ENCODE measurements around the gene KIF24. TPM values are rescaled to one million over a fixed set of nuclear protein-coding genes. Genes with fewer than 3 reads are reported as not detected.
A peak's percentile ranks its signal among the peaks of the same experiment; 100 is the strongest.

Gene KIF24
- total and polyA plus RNA-seq, 2 of the 8 experiments (the other 6 are each of a cell fraction or from before 2014, with no cell fraction given), result 2.7 to 3.9 TPM

DNA sequence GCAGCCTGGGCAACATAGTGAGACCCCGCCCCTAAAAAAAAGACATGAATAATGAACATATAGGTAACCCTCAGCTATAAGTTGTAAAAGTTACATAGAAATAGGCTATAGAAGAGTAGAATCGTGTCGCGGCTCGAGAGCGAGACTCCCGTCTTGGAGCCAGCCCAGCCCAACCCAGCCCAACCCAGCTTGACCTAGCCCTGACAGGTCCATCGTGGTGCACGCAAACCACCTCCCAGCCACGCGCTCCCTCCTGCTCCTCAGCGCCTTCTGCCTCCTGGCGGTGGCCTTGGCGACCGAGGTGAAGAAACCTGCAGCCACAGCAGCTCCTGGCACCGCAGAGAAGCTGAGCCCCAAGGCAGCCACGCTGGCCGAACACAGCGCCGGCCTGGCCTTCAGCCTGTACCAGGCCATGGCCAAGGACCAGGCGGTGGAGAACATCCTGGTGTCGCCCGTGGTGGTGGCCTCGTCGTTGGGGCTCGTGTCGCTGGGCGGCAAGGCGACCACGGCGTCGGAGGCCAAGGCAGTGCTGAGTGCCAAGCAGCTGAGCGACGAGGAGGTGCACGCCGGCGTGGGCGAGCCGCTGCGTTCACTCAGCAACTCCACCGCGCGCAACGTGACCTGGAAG lies 10.8 kb downstream of the KIF24 start:
- Histone ChIP-seq H3K36me3 (ENCODE audit: control insufficient read depth in 2 of 4, insufficient read depth in 4 of 4, low read length in 3 of 4) (no peaks in the 10 kb centered on the region), H3K79me1 (ENCODE audit: low read depth, low read length) (no peaks in the 10 kb centered on the region), H2AK5ac (ENCODE audit: low read depth, low read length) (no peak overlapping the region), H3K4ac (replicated peaks; ENCODE audit: insufficient read length, low read depth, low read length) (no peak overlapping the region), H2AFZ (ENCODE audit: low read length) (no peak overlapping the region), H2BK5ac (ENCODE audit: low read depth, low read length) (no peak overlapping the region; the same call in 1 of the 2 replicates), H3K9me3 (ENCODE audit: insufficient read depth in 2 of 2, low read depth in 1 of 2, low read length in 1 of 2) (no peaks in the 10 kb centered on the region), H2BK15ac (ENCODE audit: low read length) (no peak overlapping the region), H3K4me1 (replicated peaks in 1 of 4; ENCODE audit: control insufficient read depth in 3 of 4, insufficient read depth in 4 of 4, low read length in 3 of 4) (no peaks in the 10 kb centered on the region), H4K20me1 (replicated peaks in 1 of 2; ENCODE audit: control insufficient read depth in 1 of 2, insufficient read depth in 2 of 2, low read length in 2 of 2) (no peaks in the 10 kb centered on the region), H3K79me2 (ENCODE audit: control insufficient read depth in 1 of 2, insufficient read depth in 2 of 2, low read length in 2 of 2) (no peaks in the 10 kb centered on the region), H3K23ac (ENCODE audit: insufficient read length) (no peak overlapping the region), H3K18ac (ENCODE audit: extremely low read depth, low read length) (no peak overlapping the region), H3K27me3 (replicated peaks in 1 of 4; ENCODE audit: control insufficient read depth in 3 of 4, extremely low read depth in 1 of 4, insufficient read depth in 3 of 4, low read length in 3 of 4) (no peaks in the 10 kb centered on the region), H2BK12ac (ENCODE audit: low read depth, low read length) (no peak overlapping the region), H3K27ac (ENCODE audit: low read depth, low read length) (no peak overlapping the region), H3K14ac (ENCODE audit: insufficient read length) (no peak overlapping the region), H3K23me2 (ENCODE audit: low read depth, low read length) (no peaks in the 10 kb centered on the region), H4K91ac (replicated peaks; ENCODE audit: insufficient read length, low read length) (no peak overlapping the region), H4K5ac (ENCODE audit: insufficient read length, low read depth, low read length) (no peak overlapping the region), H2BK20ac (ENCODE audit: low read length) (no peak overlapping the region), H3K4me2 (ENCODE audit: insufficient read depth in 1 of 2, low read depth in 2 of 2, low read length in 2 of 2) (no peak overlapping the region), H2BK120ac (replicated peaks; ENCODE audit: low read depth, low read length) (no peak overlapping the region), H3K56ac (replicated peaks; ENCODE audit: insufficient read length, low read depth, low read length) (no peak overlapping the region), H3K4me3 (ENCODE audit: extremely low read depth in 1 of 4, insufficient read depth in 2 of 4, low read depth in 3 of 4, low read length in 4 of 4) (no peak overlapping the region), H3K9ac (replicated peaks in 1 of 4; ENCODE audit: extremely low read depth in 1 of 4, low read depth in 3 of 4, low read length in 3 of 4) (no peak overlapping the region), H4K8ac (ENCODE audit: extremely low read depth, insufficient read depth, low read length) (0 out of 2 replicates have a peak overlapping the region, but pooled peaks have one; percentile 51)
- DNase-seq (ENCODE audit: low read depth in 1 of 2, low spot score in 2 of 2) (no peak), FAIRE-seq (no peak)
- TF ChIP-seq, protein P1, sequence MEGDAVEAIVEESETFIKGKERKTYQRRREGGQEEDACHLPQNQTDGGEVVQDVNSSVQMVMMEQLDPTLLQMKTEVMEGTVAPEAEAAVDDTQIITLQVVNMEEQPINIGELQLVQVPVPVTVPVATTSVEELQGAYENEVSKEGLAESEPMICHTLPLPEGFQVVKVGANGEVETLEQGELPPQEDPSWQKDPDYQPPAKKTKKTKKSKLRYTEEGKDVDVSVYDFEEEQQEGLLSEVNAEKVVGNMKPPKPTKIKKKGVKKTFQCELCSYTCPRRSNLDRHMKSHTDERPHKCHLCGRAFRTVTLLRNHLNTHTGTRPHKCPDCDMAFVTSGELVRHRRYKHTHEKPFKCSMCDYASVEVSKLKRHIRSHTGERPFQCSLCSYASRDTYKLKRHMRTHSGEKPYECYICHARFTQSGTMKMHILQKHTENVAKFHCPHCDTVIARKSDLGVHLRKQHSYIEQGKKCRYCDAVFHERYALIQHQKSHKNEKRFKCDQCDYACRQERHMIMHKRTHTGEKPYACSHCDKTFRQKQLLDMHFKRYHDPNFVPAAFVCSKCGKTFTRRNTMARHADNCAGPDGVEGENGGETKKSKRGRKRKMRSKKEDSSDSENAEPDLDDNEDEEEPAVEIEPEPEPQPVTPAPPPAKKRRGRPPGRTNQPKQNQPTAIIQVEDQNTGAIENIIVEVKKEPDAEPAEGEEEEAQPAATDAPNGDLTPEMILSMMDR (IDR thresholded peaks at IDR 0.05; ENCODE audit: control extremely low read depth in 1 of 3, insufficient read depth in 1 of 3, low read depth in 1 of 3, low read length in 3 of 3), result peak in 2 of 3 experiments; percentile 5 to 14; a peak in 1 of 4 replicates
- TF ChIP-seq RAD21 (IDR thresholded peaks at IDR 0.05 in 1 of 2, conservative IDR thresholded peaks at IDR 0.05 in 1 of 2; ENCODE audit: low read depth in 2 of 2, low read length in 2 of 2), result no peak
- ChIA-PET CTCF (ENCODE audit: partially characterized antibody) (interaction anchor here (0.5 to 2.3 kb wide), 5 partner anchors 26 to 138 kb away, joined by 3 to 7 read pairs (median 3); no protein-coding TSS in a partner anchor), POLR2A (ENCODE audit: partially characterized antibody) (interaction anchor here (1.3 kb wide), 1 partner anchor 270 kb away, joined by 3 read pairs; the partner anchor contains the start of gene UBAP2)
- 91% methylated on average over 40 of the region's 44 CpGs; no CpG with 5 or more reads in 1 of the 2 experiments for WGBS, 2 experiments (ENCODE audit: extremely low coverage in 1 of 2, insufficient coverage in 1 of 2, insufficient read length in 1 of 2, insufficient replicate concordance in 2 of 2, low coverage in 1 of 2, low lambda C conversion rate in 2 of 2, missing lambda C conversion rate in 1 of 2)

Measured in H1 (cell line).